Measurements from ENCODE around the gene FAXC.

The FAXC gene

GRCh38 chr6:99330159-99330558 is 19.3 kb downstream of the FAXC start:
- WGBS: 0% methylated on average over 1 of the region's 2 CpGs
- Histone ChIP-seq H2BK12ac (ENCODE audit: low read length in 2 of 2) (no peak overlapping the region), H3K4me1 (ENCODE audit: control insufficient read depth, insufficient read depth, low read depth, low read length) (peaks cover 2% of the 10 kb centered on the region), H3K23ac (ENCODE audit: low read length in 2 of 2) (no peak overlapping the region), H2AK5ac (ENCODE audit: low read length, severe bottlenecking) (no peak overlapping the region), H3K27ac (ENCODE audit: low read length, poor library complexity, severe bottlenecking) (no peak overlapping the region), H4K8ac (ENCODE audit: low read length) (no peak overlapping the region), H3K4me2 (ENCODE audit: low read length, poor library complexity, severe bottlenecking) (no peak overlapping the region), H2BK5ac (ENCODE audit: low read depth, low read length, poor library complexity, severe bottlenecking) (no peak overlapping the region), H4K91ac (ENCODE audit: low read length) (no peak overlapping the region), H3K18ac (ENCODE audit: low read depth in 1 of 2, low read length in 2 of 2) (no peak overlapping the region), H2BK120ac (ENCODE audit: low read depth, low read length) (no peak overlapping the region), H3K36me3 (ENCODE audit: control insufficient read depth in 1 of 2, insufficient read depth in 2 of 2, low read depth in 1 of 2, low read length in 2 of 2) (peaks cover 0 to 11% of the 10 kb centered on the region in 2 experiments), H3K27me3 (ENCODE audit: control insufficient read depth in 1 of 2, insufficient read depth in 1 of 2, low read length in 2 of 2) (peaks cover 0 to 13% of the 10 kb centered on the region in 2 experiments), H3K4ac (ENCODE audit: low read depth in 1 of 2, low read length in 2 of 2) (no peak overlapping the region), H3K9me3 (ENCODE audit: control insufficient read depth, low read length) (no peaks in the 10 kb centered on the region), H3K9ac (ENCODE audit: low read length) (no peak overlapping the region), H2AFZ (ENCODE audit: low read depth, low read length) (no peak overlapping the region), H3K14ac (ENCODE audit: low read length in 2 of 2) (no peak overlapping the region), H3K79me1 (replicated peaks; ENCODE audit: low read length, poor library complexity, severe bottlenecking) (peaks cover 6% of the 10 kb centered on the region), H3K4me3 (ENCODE audit: insufficient read depth in 1 of 2, low read depth in 1 of 2, low read length in 2 of 2) (no peak overlapping the region), H2BK15ac (ENCODE audit: low read depth, poor library complexity, severe bottlenecking) (no peak overlapping the region)
- peak; percentile 68 for DNase-seq

GRCh38 chr6:99324996-99325395 is 24.5 kb downstream of the FAXC start:
- Histone ChIP-seq H3K9me3 (ENCODE audit: control insufficient read depth, low read length) (no peaks in the 10 kb centered on the region), H2AFZ (ENCODE audit: low read depth, low read length) (no peak overlapping the region), H3K14ac (ENCODE audit: low read length in 2 of 2) (no peak overlapping the region), H4K8ac (ENCODE audit: low read length) (no peak overlapping the region), H3K27ac (ENCODE audit: low read length, poor library complexity, severe bottlenecking) (no peak overlapping the region), H2AK5ac (ENCODE audit: low read length, severe bottlenecking) (no peak overlapping the region), H3K4me3 (ENCODE audit: insufficient read depth in 1 of 2, low read depth in 1 of 2, low read length in 2 of 2) (no peak overlapping the region), H3K4me1 (ENCODE audit: control insufficient read depth, insufficient read depth, low read depth, low read length) (peaks cover 2% of the 10 kb centered on the region), H3K18ac (ENCODE audit: low read depth in 1 of 2, low read length in 2 of 2) (no peak overlapping the region), H2BK5ac (ENCODE audit: low read depth, low read length, poor library complexity, severe bottlenecking) (no peak overlapping the region), H2BK15ac (ENCODE audit: low read depth, poor library complexity, severe bottlenecking) (no peak overlapping the region), H3K4me2 (ENCODE audit: low read length, poor library complexity, severe bottlenecking) (no peak overlapping the region), H3K4ac (ENCODE audit: low read depth in 1 of 2, low read length in 2 of 2) (no peak overlapping the region), H3K9ac (ENCODE audit: low read length) (no peak overlapping the region), H3K36me3 (ENCODE audit: control insufficient read depth in 1 of 2, insufficient read depth in 2 of 2, low read depth in 1 of 2, low read length in 2 of 2) (peaks cover 0 to 12% of the 10 kb centered on the region in 2 experiments), H4K91ac (ENCODE audit: low read length) (no peak overlapping the region), H2BK120ac (ENCODE audit: low read depth, low read length) (no peak overlapping the region), H2BK12ac (ENCODE audit: low read length in 2 of 2) (no peak overlapping the region), H3K27me3 (ENCODE audit: control insufficient read depth in 1 of 2, insufficient read depth in 1 of 2, low read length in 2 of 2) (peaks cover 0 to 13% of the 10 kb centered on the region in 2 experiments), H3K79me1 (replicated peaks; ENCODE audit: low read length, poor library complexity, severe bottlenecking) (peaks cover 4% of the 10 kb centered on the region), H3K23ac (ENCODE audit: low read length in 2 of 2) (no peak overlapping the region)
- no peak for DNase-seq

GRCh38 chr6:99318566-99318965 is 30.9 kb downstream of the FAXC start:
- Histone ChIP-seq H4K8ac (ENCODE audit: low read length) (no peak overlapping the region), H2BK120ac (ENCODE audit: low read depth, low read length) (no peak overlapping the region), H3K27me3 (ENCODE audit: control insufficient read depth in 1 of 2, insufficient read depth in 1 of 2, low read length in 2 of 2) (no peaks in the 10 kb centered on the region), H3K4ac (ENCODE audit: low read depth in 1 of 2, low read length in 2 of 2) (no peak overlapping the region), H2BK15ac (ENCODE audit: low read depth, poor library complexity, severe bottlenecking) (no peak overlapping the region), H2BK12ac (ENCODE audit: low read length in 2 of 2) (no peak overlapping the region), H3K4me1 (ENCODE audit: control insufficient read depth, insufficient read depth, low read depth, low read length) (no peaks in the 10 kb centered on the region), H3K4me3 (ENCODE audit: insufficient read depth in 1 of 2, low read depth in 1 of 2, low read length in 2 of 2) (no peak overlapping the region), H3K4me2 (ENCODE audit: low read length, poor library complexity, severe bottlenecking) (no peak overlapping the region), H3K18ac (ENCODE audit: low read depth in 1 of 2, low read length in 2 of 2) (no peak overlapping the region), H3K27ac (ENCODE audit: low read length, poor library complexity, severe bottlenecking) (no peak overlapping the region), H2AFZ (ENCODE audit: low read depth, low read length) (no peak overlapping the region), H3K23ac (ENCODE audit: low read length in 2 of 2) (no peak overlapping the region), H3K36me3 (ENCODE audit: control insufficient read depth in 1 of 2, insufficient read depth in 2 of 2, low read depth in 1 of 2, low read length in 2 of 2) (peaks cover 0 to 6% of the 10 kb centered on the region in 2 experiments), H3K79me1 (replicated peaks; ENCODE audit: low read length, poor library complexity, severe bottlenecking) (no peaks in the 10 kb centered on the region), H3K9me3 (ENCODE audit: control insufficient read depth, low read length) (no peaks in the 10 kb centered on the region), H3K14ac (ENCODE audit: low read length in 2 of 2) (no peak overlapping the region), H3K9ac (ENCODE audit: low read length) (no peak overlapping the region), H4K91ac (ENCODE audit: low read length) (no peak overlapping the region), H2BK5ac (ENCODE audit: low read depth, low read length, poor library complexity, severe bottlenecking) (no peak overlapping the region), H2AK5ac (ENCODE audit: low read length, severe bottlenecking) (no peak overlapping the region)
- WGBS: 100% methylated on average over 2 of the region's 3 CpGs
- no peak for DNase-seq

- no peak overlapping the region for H3K23ac ChIP-seq (ENCODE audit: low read length in 2 of 2)
- H4K91ac ChIP-seq (ENCODE audit: low read length): no peak overlapping the region
- H3K4me2 ChIP-seq (ENCODE audit: low read length, poor library complexity, severe bottlenecking): no peak overlapping the region
- no peak overlapping the region for H2AK5ac ChIP-seq (ENCODE audit: low read length, severe bottlenecking)
- no peak overlapping the region for H2BK5ac ChIP-seq (ENCODE audit: low read depth, low read length, poor library complexity, severe bottlenecking)
- no peak overlapping the region for H3K4me3 ChIP-seq (ENCODE audit: insufficient read depth in 1 of 2, low read depth in 1 of 2, low read length in 2 of 2)
- H2AFZ ChIP-seq (ENCODE audit: low read depth, low read length): no peak overlapping the region
- H3K14ac ChIP-seq (ENCODE audit: low read length in 2 of 2): no peak overlapping the region
- peaks cover 0 to 7% of the 10 kb centered on the region in 2 experiments for H3K36me3 ChIP-seq (ENCODE audit: control insufficient read depth in 1 of 2, insufficient read depth in 2 of 2, low read depth in 1 of 2, low read length in 2 of 2)
- no peak overlapping the region for H3K27ac ChIP-seq (ENCODE audit: low read length, poor library complexity, severe bottlenecking)
- H3K18ac ChIP-seq (ENCODE audit: low read depth in 1 of 2, low read length in 2 of 2): no peak overlapping the region
- H2BK15ac ChIP-seq (ENCODE audit: low read depth, poor library complexity, severe bottlenecking): no peak overlapping the region
- H3K27me3 ChIP-seq (ENCODE audit: control insufficient read depth in 1 of 2, insufficient read depth in 1 of 2, low read length in 2 of 2): no peaks in the 10 kb centered on the region
- no peaks in the 10 kb centered on the region for H3K9me3 ChIP-seq (ENCODE audit: control insufficient read depth, low read length)
- DNase-seq: no peak
- H3K4ac ChIP-seq (ENCODE audit: low read depth in 1 of 2, low read length in 2 of 2): no peak overlapping the region
- no CpG with 5 or more reads among the region's 2 CpGs for WGBS
- peaks cover 3% of the 10 kb centered on the region for H3K79me1 ChIP-seq (replicated peaks; ENCODE audit: low read length, poor library complexity, severe bottlenecking)
- H3K4me1 ChIP-seq (ENCODE audit: control insufficient read depth, insufficient read depth, low read depth, low read length): no peaks in the 10 kb centered on the region
- no peak overlapping the region for H4K8ac ChIP-seq (ENCODE audit: low read length)
- no peak overlapping the region for H2BK12ac ChIP-seq (ENCODE audit: low read length in 2 of 2)
- no peak overlapping the region for H3K9ac ChIP-seq (ENCODE audit: low read length)
- no peak overlapping the region for H2BK120ac ChIP-seq (ENCODE audit: low read depth, low read length)
Observed at GRCh38 chr6:99312354-99312753, 37.1 kb downstream of the FAXC start.

Data from mesenchymal stem cell (in vitro differentiated cells and primary cell).